HG03060 (cell line): Measurements from ENCODE around the gene CSHL1.
"Not testable (repeated sequence)": the region's sequence is repeated elsewhere in the genome, so short reads cannot be mapped to it uniquely, and the experiment has no call there.

Source experiments
- ATAC-seq: cut with Tn5 transposase; IDR thresholded peaks from one replicate; pipeline ENCODE4 v1.9.1; 2021; ENCODE audit warnings: low read depth, moderate number of reproducible peaks; ENCODE audit not compliant: unreplicated experiment

The CSHL1 gene

GRCh38 chr17:63892316-63893037, 18.6 kb downstream of the CSHL1 start:
- not testable (repeated sequence) for ATAC-seq

- not testable (repeated sequence) for ATAC-seq
These were observed 21.8 kb downstream of the CSHL1 start for GRCh38 chr17:63889026-63889848.

GRCh38 chr17:63885119-63885518, 25.9 kb downstream of the CSHL1 start:
- ATAC-seq = not testable (repeated sequence)

- ATAC-seq = not testable (repeated sequence)
These were observed 28.4 kb downstream of the CSHL1 start for GRCh38 chr17:63882626-63883126.

- no peak for ATAC-seq
These were observed 29.0 kb downstream of the CSHL1 start, which contains the start of gene GH2 for GRCh38 chr17:63881935-63882601. TSS of gene GH2 (minus strand) at chr17:63881944. CDS start at chr17:63881801, 143 bp downstream.

GRCh38 chr17:63881337-63881736, 29.7 kb downstream of the CSHL1 start:
- not testable (repeated sequence) for ATAC-seq

GRCh38 chr17:63880706-63881105, 30.4 kb downstream of the CSHL1 start:
- no peak for ATAC-seq

- ATAC-seq = not testable (repeated sequence)
These were observed 32.6 kb downstream of the CSHL1 start for GRCh38 chr17:63878413-63878812.

- not testable (repeated sequence) for ATAC-seq
These were observed 36.4 kb downstream of the CSHL1 start for GRCh38 chr17:63874693-63875092.

- not testable (repeated sequence) for ATAC-seq
These were observed 36.9 kb downstream of the CSHL1 start for GRCh38 chr17:63874061-63874626.

GRCh38 chr17:63873577-63873976, 37.5 kb downstream of the CSHL1 start, which contains the start of gene CSH2:
TSS of gene CSH2 (minus strand) at chr17:63873677. CDS start at chr17:63873614, 63 bp downstream.
- not testable (repeated sequence) for ATAC-seq

GRCh38 chr17:63871646-63872365, 39.3 kb downstream of the CSHL1 start:
- ATAC-seq = not testable (repeated sequence)

- not testable (repeated sequence) for ATAC-seq
These were observed 40.8 kb downstream of the CSHL1 start for GRCh38 chr17:63870292-63870665.

- ATAC-seq = not testable (repeated sequence)
These were observed 41.4 kb downstream of the CSHL1 start for GRCh38 chr17:63869491-63870291.

GRCh38 chr17:63866625-63867024, 44.4 kb downstream of the CSHL1 start:
- not testable (repeated sequence) for ATAC-seq
